CD4-positive, alpha-beta T cell treated with Interleukin-2 at 100 ng/mL for 4 hours (primary cell): ENCODE data around the gene MOGAT2.

ENCODE experiments used
- DNase-seq: peaks from one replicate; pipeline ENCODE4 v3.0.0-alpha.2; 2020; ENCODE audit warnings: low spot score

MOGAT2 gene

DNA sequence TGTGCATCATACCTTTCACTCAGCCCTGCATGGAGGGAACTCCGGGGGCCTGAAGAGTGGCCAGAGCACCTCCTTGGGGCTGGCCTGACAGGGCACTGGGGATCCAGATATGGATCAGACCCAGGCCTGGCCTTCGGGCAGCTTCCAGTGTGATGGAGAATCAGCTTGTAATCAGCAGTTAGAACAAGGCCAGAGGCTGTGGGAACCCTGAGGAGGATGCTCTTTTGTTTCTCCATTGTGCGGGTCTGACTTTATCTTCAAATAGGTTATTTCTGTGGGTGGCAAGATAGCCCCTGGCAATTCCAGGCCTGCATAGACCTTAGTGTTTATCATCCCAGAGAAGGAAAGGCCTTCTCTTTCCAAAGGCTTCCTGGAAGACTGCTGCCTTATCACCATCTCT lies 63.2 kb downstream of the MOGAT2 start:
- DNase-seq, result no peak

DNA sequence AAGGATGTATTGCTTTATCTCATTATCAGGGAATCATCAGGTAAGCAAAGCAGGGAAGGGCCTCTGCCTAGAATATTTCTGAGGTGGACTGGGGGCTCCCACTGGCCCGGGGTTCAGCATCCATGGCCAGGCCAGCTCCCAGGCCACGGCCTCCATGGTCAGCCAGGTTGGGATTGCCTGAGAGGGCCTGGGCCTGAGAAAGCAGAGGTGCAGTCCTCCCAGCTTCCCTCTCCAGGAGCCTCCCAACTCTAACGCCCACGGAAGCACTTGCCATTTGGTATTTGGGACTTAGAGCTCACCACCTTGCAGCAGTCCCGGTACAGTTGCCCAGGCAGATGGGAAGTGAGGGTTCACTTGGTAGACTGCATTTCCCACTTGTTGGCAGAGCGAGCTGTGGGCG lies 63.7 kb downstream of the MOGAT2 start:
- no peak for DNase-seq

- DNase-seq, result no peak
These were observed 64.2 kb downstream of the MOGAT2 start for GRCh38 chr11:75781831-75782230.
